ENCODE measurements around the gene LTBR. TPM values are rescaled to one million over a fixed set of nuclear protein-coding genes. Genes with fewer than 3 reads are reported as not detected.

Gene LTBR
- total and polyA plus RNA-seq, 2 donors (not counting 1 experiment from before 2014, with no cell fraction given): 1.1 TPM; not detected in 1

DNA sequence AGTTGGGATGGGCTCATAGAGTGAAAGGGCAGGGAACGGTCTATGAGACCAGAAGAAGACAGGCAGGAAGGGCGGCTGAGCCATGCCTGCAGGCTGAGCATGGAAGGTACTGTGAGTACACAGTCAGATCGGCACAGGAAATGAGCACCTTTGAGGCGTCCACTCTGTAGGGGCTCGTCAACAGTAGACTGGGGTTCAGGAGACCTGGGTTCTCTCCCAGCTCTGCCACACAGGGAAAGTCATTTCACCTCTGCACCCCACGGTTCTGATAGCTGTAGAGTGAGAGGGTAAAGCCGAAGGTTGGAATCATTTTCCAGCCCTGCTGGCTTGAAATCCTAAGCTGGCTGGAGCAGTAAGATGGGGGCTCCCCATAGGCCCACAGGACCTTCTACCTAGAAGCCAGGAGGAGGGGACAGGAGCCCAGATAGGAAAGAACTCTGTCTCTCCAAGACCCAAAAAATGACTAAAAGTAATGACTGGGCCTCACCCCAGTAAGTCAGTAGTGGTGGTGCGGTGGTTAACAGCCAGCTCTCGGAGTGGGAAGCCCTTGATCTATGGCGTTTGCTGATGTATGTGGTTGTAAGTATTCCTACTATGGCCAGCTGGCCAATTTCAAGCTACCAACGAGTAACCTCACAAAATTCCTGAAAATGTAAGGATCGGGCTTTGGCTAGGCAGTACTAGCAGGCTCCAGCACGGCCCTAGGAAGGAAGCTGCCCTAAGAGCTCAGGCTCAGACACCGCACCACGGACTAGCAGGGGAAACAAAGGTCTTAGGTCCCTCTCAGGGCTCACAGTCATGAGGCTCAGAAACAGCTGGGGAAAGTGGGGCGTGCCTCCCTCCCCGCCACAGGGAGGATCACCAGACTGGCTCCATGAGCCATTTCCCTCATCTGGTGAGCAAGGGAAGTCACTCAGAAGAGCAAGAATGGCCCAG, 50.5 kb downstream of the LTBR start:
- H3K4me1 ChIP-seq (ENCODE audit: control insufficient read depth in 2 of 2, insufficient read depth in 2 of 2, low read length in 2 of 2): peaks cover 25 to 42% of the 10 kb centered on the region in 2 donors
- WGBS (ENCODE audit: insufficient coverage): 93% methylated on average over 10 of the region's 17 CpGs
- H3K4me2 ChIP-seq (replicated peaks; ENCODE audit: low read depth, low read length, poor library complexity, severe bottlenecking): peak overlapping the region; percentile 52
- no peak overlapping the region for H2AFZ ChIP-seq (ENCODE audit: insufficient read depth, low read depth, low read length, poor library complexity, severe bottlenecking)
- H3K9ac ChIP-seq (ENCODE audit: low read length): no peak overlapping the region
- no peak overlapping the region for H3K27ac ChIP-seq (ENCODE audit: low read length in 2 of 2)
- H3K36me3 ChIP-seq (replicated peaks in 1 of 2; ENCODE audit: control extremely low read depth in 1 of 2, control insufficient read depth in 1 of 2, extremely low read depth in 1 of 2, insufficient read depth in 2 of 2, low read length in 1 of 2): no peaks in the 10 kb centered on the region
- no peaks in the 10 kb centered on the region for H3K9me3 ChIP-seq (ENCODE audit: control extremely low read depth in 1 of 3, control insufficient read depth in 2 of 3, insufficient read depth in 1 of 3, low read length in 2 of 3)
- Mint-ChIP-seq H3K27ac (peak overlapping the region; percentile 65), H3K4me3 (no peak overlapping the region), H3K4me1 (peaks cover 37% of the 10 kb centered on the region), H3K27me3 (no peaks in the 10 kb centered on the region), H3K9me3 (ENCODE audit: insufficient read depth) (no peaks in the 10 kb centered on the region)
- TF ChIP-seq EZH2 (IDR thresholded peaks at IDR 0.05; ENCODE audit: borderline replicate concordance, insufficient read depth, low read depth, low read length, poor library complexity, severe bottlenecking): no peak
- TF ChIP-seq, protein P1, sequence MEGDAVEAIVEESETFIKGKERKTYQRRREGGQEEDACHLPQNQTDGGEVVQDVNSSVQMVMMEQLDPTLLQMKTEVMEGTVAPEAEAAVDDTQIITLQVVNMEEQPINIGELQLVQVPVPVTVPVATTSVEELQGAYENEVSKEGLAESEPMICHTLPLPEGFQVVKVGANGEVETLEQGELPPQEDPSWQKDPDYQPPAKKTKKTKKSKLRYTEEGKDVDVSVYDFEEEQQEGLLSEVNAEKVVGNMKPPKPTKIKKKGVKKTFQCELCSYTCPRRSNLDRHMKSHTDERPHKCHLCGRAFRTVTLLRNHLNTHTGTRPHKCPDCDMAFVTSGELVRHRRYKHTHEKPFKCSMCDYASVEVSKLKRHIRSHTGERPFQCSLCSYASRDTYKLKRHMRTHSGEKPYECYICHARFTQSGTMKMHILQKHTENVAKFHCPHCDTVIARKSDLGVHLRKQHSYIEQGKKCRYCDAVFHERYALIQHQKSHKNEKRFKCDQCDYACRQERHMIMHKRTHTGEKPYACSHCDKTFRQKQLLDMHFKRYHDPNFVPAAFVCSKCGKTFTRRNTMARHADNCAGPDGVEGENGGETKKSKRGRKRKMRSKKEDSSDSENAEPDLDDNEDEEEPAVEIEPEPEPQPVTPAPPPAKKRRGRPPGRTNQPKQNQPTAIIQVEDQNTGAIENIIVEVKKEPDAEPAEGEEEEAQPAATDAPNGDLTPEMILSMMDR (IDR thresholded peaks at IDR 0.05): no peak
- CTCF ChIA-PET: interaction anchor here (0.8 to 3.3 kb wide), 8 partner anchors 11 to 103 kb away, joined by 3 to 17 read pairs (median 4); partner anchors contain the start of genes TAPBPL and VAMP1
- peak overlapping the region in 1 of 5 experiments; percentile 25 for H3K4me3 ChIP-seq (ENCODE audit: control extremely low read depth in 1 of 5, extremely low read depth in 1 of 5, insufficient read depth in 1 of 5, low read depth in 2 of 5, low read length in 4 of 5)
- intact Hi-C loops (cut with micrococcal nuclease): no loop called here
- POLR2A ChIA-PET: interaction anchor here (0.7 to 4.0 kb wide), 5 partner anchors 9 to 101 kb away, joined by 3 to 21 read pairs (median 5); partner anchors contain the start of genes CD27 and VAMP1
- H3K79me2 ChIP-seq (ENCODE audit: control insufficient read depth, insufficient read depth, low read length): no peaks in the 10 kb centered on the region
- no peaks in the 10 kb centered on the region for H4K20me1 ChIP-seq (ENCODE audit: control insufficient read depth, insufficient read depth, low read length, poor library complexity, severe bottlenecking)
- no peak for DNase-seq
- H3K27me3 ChIP-seq (replicated peaks in 1 of 4; ENCODE audit: control extremely low read depth in 1 of 4, control insufficient read depth in 3 of 4, insufficient read depth in 4 of 4, low read length in 3 of 4): no peaks in the 10 kb centered on the region
- peak; percentile 19 for ATAC-seq (ENCODE audit: low read depth)
